Liver (tissue), 9 donors: ENCODE data around the gene INPP5F. TPM values are rescaled to one million over a fixed set of nuclear protein-coding genes. Genes with fewer than 3 reads are reported as not detected.

Experiments used
- DNase-seq: peaks from one replicate; pipeline ENCODE4 v3.0.0-alpha.2; 2017; ENCODE audit warnings: low spot score
- H3K27ac ChIP-seq, 2 donors: one replicate each; pipeline ENCODE4 v1.7.0; 2013; ENCODE audit warnings: inconsistent platforms in 2 of 2, low read length in 2 of 2, control low read depth in 1 of 2, low read depth in 1 of 2, mild to moderate bottlenecking in 1 of 2
- H3K27me3 ChIP-seq, 4 donors: one replicate each; pipeline versions ENCODE4 v1.6.1 to v1.7.0; 2013; ENCODE audit warnings: low read length in 3 of 4, inconsistent platforms in 1 of 4, mild to moderate bottlenecking in 1 of 4, moderate library complexity in 1 of 4; ENCODE audit not compliant: control insufficient read depth in 4 of 4, insufficient read depth in 4 of 4
- H3K36me3 ChIP-seq, 4 donors: one replicate each; pipeline versions ENCODE4 v1.6.1 to v1.7.0; 2013; ENCODE audit warnings: low read length in 3 of 4, mild to moderate bottlenecking in 3 of 4, low read depth in 1 of 4, moderate library complexity in 1 of 4; ENCODE audit not compliant: control insufficient read depth in 4 of 4, insufficient read depth in 3 of 4
- H3K4me1 ChIP-seq, 4 donors: one replicate each; pipeline versions ENCODE4 v1.6.1 to v1.7.0; 2013; ENCODE audit warnings: low read length in 3 of 4, mild to moderate bottlenecking in 3 of 4, moderate library complexity in 1 of 4; ENCODE audit not compliant: control insufficient read depth in 4 of 4, insufficient read depth in 4 of 4
- H3K4me3 ChIP-seq, 3 donors: one replicate each; pipeline versions ENCODE4 v1.6.1 to v1.7.0; 2013; ENCODE audit warnings: low read length in 3 of 3, control low read depth in 1 of 3, low read depth in 1 of 3, mild to moderate bottlenecking in 1 of 3
- H3K9ac ChIP-seq, 2 donors: one replicate each; pipeline ENCODE4 v1.7.0; 2013; ENCODE audit warnings: low read length in 2 of 2, mild to moderate bottlenecking in 2 of 2, moderate library complexity in 2 of 2, control low read depth in 1 of 2, low read depth in 1 of 2
- H3K9me3 ChIP-seq, 4 donors: one replicate each; pipeline versions ENCODE4 v1.6.1 to v1.7.0; 2013; ENCODE audit warnings: low read length in 3 of 4; ENCODE audit not compliant: control insufficient read depth in 4 of 4
- CTCF ChIP-seq: fragments of 150-350 bp; IDR thresholded peaks from 2 replicates; pipeline ENCODE4 v1.5.1; 2017; ENCODE audit warnings: improper control_type of control experiment, low read depth, low read length; ENCODE audit not compliant: missing input control
- EGR1 ChIP-seq, 2 donors: IDR thresholded peaks; 2 replicates each; pipeline ENCODE4 v1.6.1; 2016 to 2018; ENCODE audit warnings: antibody characterized with exemption in 2 of 2, low read depth in 2 of 2
- FOXA2 ChIP-seq: IDR thresholded peaks from 2 replicates; pipeline ENCODE4 v1.6.1; 2016; ENCODE audit warnings: antibody characterized with exemption
- HNF4A ChIP-seq, 2 donors: conservative IDR thresholded peaks; 2 replicates each; pipeline ENCODE4 v1.6.1; 2016; ENCODE audit warnings: antibody characterized with exemption in 2 of 2, mild to moderate bottlenecking in 2 of 2
- HNF4G ChIP-seq: IDR thresholded peaks from 2 replicates; pipeline ENCODE4 v1.6.1; 2016; ENCODE audit warnings: antibody characterized with exemption
- JUND ChIP-seq, 2 donors: IDR thresholded peaks; 2 replicates each; pipeline ENCODE4 v1.6.1; 2016; ENCODE audit warnings: antibody characterized with exemption in 2 of 2
- NR2F2 ChIP-seq: IDR thresholded peaks from 2 replicates; pipeline ENCODE4 v1.6.1; 2016; ENCODE audit warnings: antibody characterized with exemption
- REST ChIP-seq: IDR thresholded peaks from 2 replicates; pipeline ENCODE4 v1.6.1; 2016; ENCODE audit warnings: antibody characterized with exemption, mild to moderate bottlenecking
- RXRA ChIP-seq, 2 donors: IDR thresholded peaks; 2 replicates each; pipeline ENCODE4 v1.6.1; 2017 to 2018; ENCODE audit warnings: antibody characterized with exemption in 2 of 2, mild to moderate bottlenecking in 1 of 2
- TAF1 ChIP-seq: conservative IDR thresholded peaks from 2 replicates; pipeline ENCODE4 v1.6.1; 2016; ENCODE audit warnings: antibody characterized with exemption, mild to moderate bottlenecking
- WGBS: extraction: QIAGEN DNeasy Blood & Tissue Kit; methylation state at CpG from one replicate; pipeline ENCODE4 v1.1.7; 2013; 5-methylcytosine and 5-hydroxymethylcytosine counted together
- polyA plus RNA-seq, 2 donors: library from polyadenylated mRNA; stranded (reverse) in 1 of 2; unstranded in 1 of 2; fragments of 200-250 nt in 1 of 2; fragments of >200 nt in 1 of 2; fragmentation: Nextera tagmentation in 1 of 2; extraction: Ambion mirVana in 1 of 2; gene quantifications; one replicate each; pipeline versions ENCODE4 v1.2.1 to v1.2.3, GENCODE V29; 2013 to 2015
- total RNA-seq, 2 donors: library from RNA; depleted of rRNA; stranded (reverse); fragments of >200 nt; gene quantifications; one replicate each; pipeline ENCODE4 v1.2.3, GENCODE V29; 2014
- TF ChIP-seq, protein P1 (sequence below): IDR thresholded peaks from 2 replicates; pipeline ENCODE4 v1.6.1; 2016; ENCODE audit warnings: antibody characterized with exemption
- TF ChIP-seq, protein P2 (sequence below): IDR thresholded peaks from 2 replicates; pipeline ENCODE4 v1.6.1; 2016; ENCODE audit warnings: antibody characterized with exemption
- donor health status: healthy.
- donor health status: healthy.
- donor health status: healthy.
- donor health status: healthy.
- donor health status: healthy.

Gene INPP5F
- total and polyA plus RNA-seq, 4 donors: 1.1 to 8.1 (median 2.1) TPM

GRCh38 chr10:119740096-119740495, 14.2 kb downstream of the INPP5F start:
- Histone ChIP-seq H3K27me3 (no peaks in the 10 kb centered on the region), H3K4me1 (peaks cover 0 to 4% (median 0%) of the 10 kb centered on the region in 4 donors), H3K9ac (no peak overlapping the region), H3K9me3 (no peaks in the 10 kb centered on the region), H3K27ac (no peak overlapping the region), H3K36me3 (no peaks in the 10 kb centered on the region), H3K4me3 (no peak overlapping the region)
- TF ChIP-seq FOXA2: no peak
- TF ChIP-seq CTCF: no peak
- TF ChIP-seq RXRA (IDR thresholded peaks at IDR 0.05): no peak
- TF ChIP-seq JUND (IDR thresholded peaks at IDR 0.05): no peak
- TF ChIP-seq, protein P1, sequence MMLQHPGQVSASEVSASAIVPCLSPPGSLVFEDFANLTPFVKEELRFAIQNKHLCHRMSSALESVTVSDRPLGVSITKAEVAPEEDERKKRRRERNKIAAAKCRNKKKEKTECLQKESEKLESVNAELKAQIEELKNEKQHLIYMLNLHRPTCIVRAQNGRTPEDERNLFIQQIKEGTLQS: no peak
- no peak for TF ChIP-seq HNF4G
- no peak for TF ChIP-seq EGR1 (IDR thresholded peaks at IDR 0.05; ENCODE audit: low read depth in 2 of 2)
- TF ChIP-seq TAF1: no peak
- no peak for TF ChIP-seq REST
- TF ChIP-seq, protein P2, sequence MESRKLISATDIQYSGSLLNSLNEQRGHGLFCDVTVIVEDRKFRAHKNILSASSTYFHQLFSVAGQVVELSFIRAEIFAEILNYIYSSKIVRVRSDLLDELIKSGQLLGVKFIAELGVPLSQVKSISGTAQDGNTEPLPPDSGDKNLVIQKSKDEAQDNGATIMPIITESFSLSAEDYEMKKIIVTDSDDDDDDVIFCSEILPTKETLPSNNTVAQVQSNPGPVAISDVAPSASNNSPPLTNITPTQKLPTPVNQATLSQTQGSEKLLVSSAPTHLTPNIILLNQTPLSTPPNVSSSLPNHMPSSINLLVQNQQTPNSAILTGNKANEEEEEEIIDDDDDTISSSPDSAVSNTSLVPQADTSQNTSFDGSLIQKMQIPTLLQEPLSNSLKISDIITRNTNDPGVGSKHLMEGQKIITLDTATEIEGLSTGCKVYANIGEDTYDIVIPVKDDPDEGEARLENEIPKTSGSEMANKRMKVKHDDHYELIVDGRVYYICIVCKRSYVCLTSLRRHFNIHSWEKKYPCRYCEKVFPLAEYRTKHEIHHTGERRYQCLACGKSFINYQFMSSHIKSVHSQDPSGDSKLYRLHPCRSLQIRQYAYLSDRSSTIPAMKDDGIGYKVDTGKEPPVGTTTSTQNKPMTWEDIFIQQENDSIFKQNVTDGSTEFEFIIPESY: no peak
- DNase-seq: no peak
- WGBS: 93% methylated on average over 3 of the region's 3 CpGs

GRCh38 chr10:119742947-119743648, 17.2 kb downstream of the INPP5F start:
- H3K27me3 ChIP-seq: no peaks in the 10 kb centered on the region
- H3K4me1 ChIP-seq: peaks cover 0 to 4% (median 0%) of the 10 kb centered on the region in 4 donors
- H3K27ac ChIP-seq: no peak overlapping the region
- H3K4me3 ChIP-seq: no peak overlapping the region
- no peaks in the 10 kb centered on the region for H3K36me3 ChIP-seq
- TF ChIP-seq HNF4A (conservative IDR thresholded peaks at IDR 0.05) (peak in 1 of 2 donors; percentile 48), NR2F2 (no peak), REST (no peak)
- H3K9me3 ChIP-seq: no peaks in the 10 kb centered on the region
- no peak overlapping the region for H3K9ac ChIP-seq
- DNase-seq: no peak
- 48% methylated on average over 8 of the region's 8 CpGs for WGBS
